Raji (cell line): ENCODE measurements around the gene BPI.

Experiments used
- POLR2A ChIP-seq: IDR thresholded peaks from 2 replicates; pipeline ENCODE4 v1.6.1; 2011; ENCODE audit warnings: low read depth, low read length, control low read depth; ENCODE audit not compliant: insufficient read depth

Gene BPI

DNA sequence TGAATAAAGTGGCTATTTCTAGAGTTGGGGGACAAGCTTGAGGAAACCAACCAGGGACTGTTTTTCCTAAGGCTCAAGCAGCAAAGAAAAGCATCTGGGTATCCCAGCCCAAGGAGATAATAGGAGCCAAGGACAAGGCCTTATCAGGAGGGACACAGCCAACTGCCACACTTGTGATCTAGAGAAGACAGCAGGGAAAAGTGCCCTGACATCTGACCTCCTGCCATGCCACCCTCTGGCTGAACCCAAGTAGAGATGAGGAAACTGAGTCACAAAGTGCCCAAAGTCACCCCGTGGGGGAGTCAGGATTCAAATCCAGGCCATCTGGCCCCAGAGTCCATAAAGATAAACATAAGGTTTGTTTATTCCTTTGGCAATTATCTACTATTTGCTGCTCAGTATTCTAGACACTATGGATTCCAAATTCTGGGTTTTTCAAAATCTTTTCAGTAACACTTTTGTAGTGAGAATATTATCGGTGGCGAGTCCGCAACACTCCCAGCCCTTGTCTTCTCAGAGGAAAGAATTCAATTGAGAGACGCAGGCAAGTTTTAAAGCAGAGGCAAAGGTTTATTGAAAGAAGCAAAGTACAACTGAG is 38.9 kb downstream of the BPI start:
- TF ChIP-seq POLR2A: no peak

GRCh38 chr20:38343311-38344106 is 39.6 kb downstream of the BPI start:
- TF ChIP-seq POLR2A: no peak

GRCh38 chr20:38344107-38344701 is 40.2 kb downstream of the BPI start:
- no peak for TF ChIP-seq POLR2A

DNA sequence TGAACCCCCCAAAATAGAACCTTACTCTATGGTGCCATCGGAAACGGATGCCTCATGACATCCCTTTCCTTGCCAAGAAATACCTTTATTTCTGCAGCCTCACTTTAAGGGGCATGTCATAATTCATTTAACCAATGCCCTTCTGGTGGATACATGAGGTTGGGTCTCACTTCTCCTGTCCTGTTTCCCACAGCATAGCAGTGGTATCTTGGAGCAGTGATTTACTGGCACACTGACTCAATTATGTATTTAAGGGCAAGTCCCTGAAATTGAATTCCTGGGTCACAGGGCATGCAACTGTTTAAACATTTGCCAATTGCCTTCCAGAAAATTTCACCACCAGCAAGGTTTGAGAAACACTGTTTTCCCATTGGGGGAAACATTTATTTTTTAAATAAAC is 41.7 kb downstream of the BPI start:
- no peak for TF ChIP-seq POLR2A

DNA sequence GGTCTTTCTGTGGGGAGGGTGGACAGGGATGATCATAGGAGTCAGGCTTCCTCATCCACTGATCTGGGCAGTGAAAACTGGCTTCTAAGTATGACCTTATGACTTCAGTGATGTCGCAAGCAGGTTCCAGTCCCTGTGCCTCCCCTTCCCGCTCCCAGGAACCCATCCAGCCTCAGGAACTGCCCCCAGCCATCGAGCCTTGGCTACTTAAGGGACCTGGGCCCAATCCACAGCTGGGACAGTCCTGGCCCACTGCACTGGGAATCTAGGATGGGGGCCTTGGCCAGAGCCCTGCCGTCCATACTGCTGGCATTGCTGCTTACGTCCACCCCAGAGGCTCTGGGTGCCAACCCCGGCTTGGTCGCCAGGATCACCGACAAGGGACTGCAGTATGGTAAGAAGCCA is 42.3 kb downstream of the BPI start, which contains the start of gene LBP:
TSS of gene LBP (plus strand) at position 236 of the 405 bp plus-strand sequence. CDS start at position 271, 35 bp downstream.
- no peak for TF ChIP-seq POLR2A

GRCh38 chr20:38346741-38347140 is 42.8 kb downstream of the BPI start:
- no peak for TF ChIP-seq POLR2A

DNA sequence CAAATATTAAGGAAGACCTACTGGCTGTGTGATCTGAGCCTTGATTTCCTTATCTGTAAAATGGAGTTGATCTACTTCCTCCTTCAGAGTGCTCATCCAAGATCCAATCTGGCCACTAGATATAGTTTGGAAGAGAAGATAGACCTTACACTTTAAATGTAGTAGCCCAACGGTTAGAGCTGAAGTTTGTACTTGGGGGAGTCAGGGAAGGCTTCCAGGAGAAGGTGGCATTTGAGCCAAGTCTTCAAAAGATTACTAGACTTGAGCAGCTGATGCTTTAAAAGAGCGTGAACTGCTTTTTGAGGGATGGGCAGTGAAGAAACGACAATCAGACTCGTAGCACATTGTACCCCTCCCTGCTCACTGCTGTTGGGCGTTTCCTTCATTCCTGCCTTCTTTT is 45.9 kb downstream of the BPI start:
- TF ChIP-seq POLR2A: no peak

DNA sequence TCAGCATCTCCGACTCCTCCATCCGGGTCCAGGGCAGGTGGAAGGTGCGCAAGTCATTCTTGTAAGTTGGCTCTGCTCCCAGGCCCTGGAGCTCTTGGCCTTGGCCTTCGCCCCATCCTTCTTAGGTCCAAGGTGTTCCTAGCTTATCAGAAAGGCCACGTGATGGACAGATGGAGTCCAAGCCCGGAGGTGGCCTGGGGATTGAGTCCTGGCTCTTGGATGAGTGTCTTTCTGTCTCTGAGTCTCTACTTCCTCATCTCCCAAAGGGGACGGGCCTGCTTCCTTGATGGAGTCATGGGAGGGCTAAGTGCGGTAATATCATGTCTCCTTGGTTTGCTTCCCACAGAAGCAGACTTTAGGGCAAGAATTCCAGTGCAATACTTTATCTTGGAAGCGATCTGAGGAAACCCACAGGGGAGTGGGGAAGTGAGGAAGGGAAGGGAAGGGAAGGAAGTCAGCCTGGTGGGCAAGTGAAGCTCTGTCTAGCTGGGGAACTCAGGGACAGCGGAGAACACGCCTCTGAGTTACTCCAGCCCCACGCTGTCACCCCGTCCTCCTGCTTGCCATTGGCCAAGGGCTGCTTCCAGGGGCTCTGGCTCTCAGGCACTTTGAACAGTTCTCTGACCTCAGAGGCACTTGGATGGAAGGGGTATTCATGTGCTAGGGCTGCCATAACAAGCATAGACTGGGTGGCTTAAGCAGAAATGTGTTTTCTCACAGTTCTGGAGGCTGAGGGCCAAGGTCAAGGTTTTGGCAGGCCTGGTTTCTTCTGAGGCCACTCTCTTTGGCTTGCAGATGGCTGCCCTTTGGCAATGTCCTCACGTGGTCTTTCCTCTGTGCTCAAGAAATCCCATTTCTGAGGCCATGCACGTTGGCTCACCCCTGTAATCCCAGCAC is 47.2 kb downstream of the BPI start:
- TF ChIP-seq POLR2A: no peak

DNA sequence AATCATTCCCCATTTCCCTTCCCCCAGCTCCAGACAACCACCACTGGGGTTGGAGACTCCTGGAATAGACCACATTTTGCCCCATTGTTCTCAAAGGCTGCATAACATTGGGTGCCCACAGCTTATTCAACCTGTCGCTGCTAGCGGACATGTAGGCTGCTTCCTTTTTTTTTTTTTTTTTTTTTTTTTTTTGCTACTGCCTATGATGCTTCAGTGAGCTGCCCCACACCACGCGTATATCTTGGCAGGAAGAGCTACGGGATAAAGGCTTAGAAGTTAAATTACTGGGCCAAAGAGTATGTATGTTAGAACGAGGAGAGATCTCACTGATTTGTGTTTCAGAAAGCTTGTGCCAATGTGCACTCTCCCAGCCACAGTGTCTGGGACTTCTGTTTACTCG is 49.4 kb downstream of the BPI start:
- TF ChIP-seq POLR2A: no peak

- no peak for TF ChIP-seq POLR2A
Measured at GRCh38 chr20:38354227-38354626, 50.3 kb downstream of the BPI start.

- TF ChIP-seq POLR2A: no peak
Measured at GRCh38 chr20:38355161-38356012, 51.4 kb downstream of the BPI start.

DNA sequence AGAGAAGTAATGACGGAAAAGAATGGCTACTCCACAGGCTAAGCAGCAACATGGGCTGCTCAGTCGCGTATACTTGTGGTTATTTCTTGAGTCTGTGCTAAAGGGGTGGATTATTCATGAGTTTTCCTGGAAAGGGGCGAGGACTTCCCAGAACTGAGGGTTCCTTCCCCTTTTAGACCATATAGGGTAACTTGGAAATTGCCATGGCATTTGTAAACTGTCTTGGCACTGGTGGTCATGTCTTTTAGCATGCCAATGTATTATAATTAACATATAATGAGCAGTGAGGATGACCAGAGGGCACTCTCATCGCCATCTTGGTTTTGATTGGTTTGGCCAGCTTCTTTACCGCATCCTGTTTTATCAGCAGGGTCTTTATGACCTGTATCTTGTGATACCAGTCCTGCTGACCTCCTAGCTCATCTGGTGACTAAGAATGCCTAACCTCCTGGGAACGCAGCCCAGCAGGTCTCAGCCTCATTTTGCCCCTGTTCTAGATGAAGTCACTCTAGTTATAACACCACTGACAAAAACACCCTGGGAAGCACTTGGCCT is 53.8 kb downstream of the BPI start:
- no peak for TF ChIP-seq POLR2A

DNA sequence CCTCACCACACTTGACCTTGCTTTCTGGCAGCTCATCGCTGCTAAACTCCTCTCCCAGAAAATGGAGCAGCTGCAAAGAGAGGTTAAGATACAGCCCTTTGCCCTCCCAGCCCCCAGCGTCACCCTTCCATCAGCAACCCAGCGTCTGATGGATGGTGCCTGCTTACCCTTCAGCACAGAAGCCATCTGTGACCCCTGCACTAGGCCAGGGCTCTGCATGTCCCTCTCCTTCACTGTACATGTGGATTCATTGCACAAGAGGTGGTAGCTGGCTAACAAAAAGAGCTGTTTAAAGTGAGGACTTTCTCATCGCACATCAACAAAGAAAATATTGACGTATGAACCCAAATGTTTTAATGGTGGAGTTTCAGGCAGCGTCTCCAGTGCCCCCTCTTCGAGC is 54.6 kb downstream of the BPI start:
- TF ChIP-seq POLR2A: no peak

- no peak for TF ChIP-seq POLR2A
Measured at GRCh38 chr20:38363004-38363747, 59.2 kb downstream of the BPI start.

DNA sequence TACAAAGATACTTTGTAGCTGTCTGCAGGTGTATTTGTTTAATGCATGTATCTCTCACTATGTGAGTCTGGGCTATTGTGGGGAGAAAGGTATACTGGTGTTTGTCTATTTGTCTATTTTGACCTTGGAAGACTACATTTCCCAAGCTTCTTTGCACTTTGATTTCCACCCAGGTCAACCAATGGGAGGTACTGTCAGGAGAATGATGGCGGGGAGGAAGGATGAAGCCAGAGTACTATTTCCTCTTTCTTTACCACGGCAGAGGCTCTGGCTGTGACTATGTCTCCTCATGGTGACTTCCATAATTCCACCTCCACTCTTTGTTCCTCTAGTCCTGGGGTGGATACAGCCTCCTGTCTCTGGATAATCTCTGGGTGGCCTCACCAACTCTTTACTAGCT is 65.4 kb downstream of the BPI start:
- no peak for TF ChIP-seq POLR2A
